A549 (cell line): ENCODE data around the gene HERPUD2. TPM values are rescaled to one million over a fixed set of nuclear protein-coding genes. Genes with fewer than 3 reads are reported as not detected.

Experiments
- ATAC-seq, 2 experiments: fragments of 200-7000 bp in 1 of 2; fragments of >200 bp in 1 of 2; cut with Nextera tagmentation in 1 of 2; cut with Tn5 transposase in 1 of 2; 3 replicates each; pipeline versions ENCODE4 v1.8.0 to v1.9.1; 2018 to 2020; ENCODE audit warnings: mild to moderate bottlenecking in 1 of 2, moderate library complexity in 1 of 2
- CTCF ChIA-PET: fragments of 300-600 bp; sonication (Branson Sonifier 250); formaldehyde crosslinking; extraction: SDS; loops from one replicate; lab custom pipeline; 2021; ENCODE audit warnings: antibody characterized with exemption, inconsistent platforms; lab: Yijun Ruan, JAX
- POLR2A ChIA-PET: fragments of 350-600 bp; formaldehyde crosslinking; extraction: SDS; loops from one replicate; lab custom pipeline; 2021; ENCODE audit warnings: antibody characterized with exemption, inconsistent platforms; lab: Yijun Ruan, JAX
- DNase-seq, 2 experiments: peaks; one replicate each; pipeline versions ENCODE4 v3.0.0 to v3.0.0-alpha.2; 2011 to 2016; ENCODE audit warnings: low read depth in 1 of 2, low spot score in 1 of 2
- FAIRE-seq: peaks from 2 replicates; lab custom pipeline; 2011; peaks lifted over from hg19 to GRCh38; lab: Jason Lieb, UNC
- H3K27ac ChIP-seq, 2 experiments: fragments of >200 bp; sonication (Bioruptor Twin); formaldehyde crosslinking; 3 replicates each; pipeline ENCODE4 v1.5.1; 2016 to 2017
- H3K4me1 ChIP-seq: fragments of >200 bp; sonication (Bioruptor Twin); formaldehyde crosslinking; 3 replicates; pipeline ENCODE4 v1.6.1; 2016
- H3K4me2 ChIP-seq: fragments of >200 bp; sonication (Bioruptor Twin); formaldehyde crosslinking; 3 replicates; pipeline ENCODE4 v1.6.1; 2016
- H3K4me3 ChIP-seq: fragments of >200 bp; sonication (Bioruptor Twin); formaldehyde crosslinking; 3 replicates; pipeline ENCODE4 v1.5.1; 2016
- H3K9me3 ChIP-seq: fragments of >200 bp; sonication (Bioruptor Twin); formaldehyde crosslinking; 3 replicates; pipeline ENCODE4 v1.6.1; 2016
- CBX8 ChIP-seq: fragments of 200-600 bp; sonication (generic); IDR thresholded peaks from 2 replicates; pipeline ENCODE4 v1.6.1; 2016
- CEBPB ChIP-seq, 2 experiments: fragments of >200 bp in 1 of 2; sonication (Bioruptor Twin) in 1 of 2; formaldehyde crosslinking in 1 of 2; IDR thresholded peaks; 2 replicates each; pipeline ENCODE4 v1.6.1; 2012 to 2016
- CHD2 ChIP-seq: fragments of 150-350 bp; IDR thresholded peaks from 2 replicates; pipeline ENCODE4 v1.6.1; 2014; ENCODE audit warnings: low read length; ENCODE audit not compliant: partially characterized antibody
- CHD4 ChIP-seq: fragments of 200-600 bp; sonication (generic); IDR thresholded peaks from 2 replicates; pipeline ENCODE4 v1.6.1; 2016; ENCODE audit warnings: antibody characterized with exemption, mild to moderate bottlenecking, borderline replicate concordance
- FOSB ChIP-seq: fragments of 250-450 bp; sonication (Bioruptor Pico); IDR thresholded peaks from 2 replicates; pipeline ENCODE4 v1.5.0; 2020; ENCODE audit warnings: mild to moderate bottlenecking, moderate library complexity
- GATA3 ChIP-seq: IDR thresholded peaks from 2 replicates; pipeline ENCODE4 v1.6.1; 2012; ENCODE audit warnings: borderline replicate concordance
- HDAC2 ChIP-seq: fragments of 200-600 bp; sonication (generic); IDR thresholded peaks from 2 replicates; pipeline ENCODE4 v1.6.1; 2016
- HOXA7 ChIP-seq: fragments of 250-450 bp; sonication (Bioruptor Pico); IDR thresholded peaks from 2 replicates; pipeline ENCODE4 v1.5.0; 2020; ENCODE audit warnings: mild to moderate bottlenecking, moderate library complexity
- JUN ChIP-seq, 2 experiments: fragments of >200 bp; sonication (Bioruptor Twin); formaldehyde crosslinking; IDR thresholded peaks; 2 replicates in 1 of 2; 3 replicates in 1 of 2; pipeline ENCODE4 v1.6.1; 2016 to 2017
- JUNB ChIP-seq: fragments of >200 bp; sonication (Bioruptor Twin); formaldehyde crosslinking; IDR thresholded peaks from 2 replicates; pipeline ENCODE4 v1.6.1; 2016
- KDM1A ChIP-seq: fragments of 200-600 bp; sonication (generic); IDR thresholded peaks from 2 replicates; pipeline ENCODE4 v1.6.1; 2016; ENCODE audit warnings: low read depth, mild to moderate bottlenecking
- KDM5A ChIP-seq: fragments of 200-600 bp; sonication (generic); IDR thresholded peaks from 2 replicates; pipeline ENCODE4 v1.6.1; 2016; ENCODE audit warnings: antibody characterized with exemption, mild to moderate bottlenecking
- MAX ChIP-seq: IDR thresholded peaks from 2 replicates; pipeline ENCODE4 v1.6.1; 2012
- NPAS2 ChIP-seq: fragments of 250-450 bp; sonication (Bioruptor Pico); IDR thresholded peaks from 2 replicates; pipeline ENCODE4 v1.8.0; 2022; ENCODE audit warnings: mild to moderate bottlenecking, moderate library complexity, borderline replicate concordance
- NR3C1 ChIP-seq: fragments of >200 bp; sonication (Bioruptor Twin); formaldehyde crosslinking; IDR thresholded peaks from 3 replicates; pipeline ENCODE4 v1.6.1; 2017
- PHF8 ChIP-seq: fragments of 200-600 bp; sonication (generic); IDR thresholded peaks from 2 replicates; pipeline ENCODE4 v1.6.1; 2016; ENCODE audit warnings: low read depth, mild to moderate bottlenecking, antibody characterized with exemption, moderate library complexity, borderline replicate concordance
- POLR2AphosphoS2 ChIP-seq: conservative IDR thresholded peaks from 2 replicates; pipeline ENCODE4 v1.6.1; 2012; ENCODE audit warnings: low read length, improper control_type of control experiment, inconsistent platforms
- TFCP2L1 ChIP-seq: fragments of 250-450 bp; sonication (Bioruptor Pico); IDR thresholded peaks from 2 replicates; pipeline ENCODE4 v1.5.0; 2021; ENCODE audit warnings: mild to moderate bottlenecking
- TP53 ChIP-seq: fragments of 250-450 bp; sonication (Bioruptor Pico); IDR thresholded peaks from 2 replicates; pipeline ENCODE4 v1.5.0; 2021; ENCODE audit warnings: mild to moderate bottlenecking, moderate library complexity
- ZC3H11A ChIP-seq: fragments of 450-650 bp; IDR thresholded peaks from 2 replicates; pipeline ENCODE4 v1.6.1; 2014; ENCODE audit warnings: antibody characterized with exemption, mild to moderate bottlenecking
- ZFP36 ChIP-seq: fragments of 450-650 bp; IDR thresholded peaks from 2 replicates; pipeline ENCODE4 v1.6.1; 2014; ENCODE audit warnings: borderline replicate concordance; ENCODE audit not compliant: partially characterized antibody
- ZNF302 ChIP-seq: fragments of 250-450 bp; sonication (Bioruptor Pico); IDR thresholded peaks from 2 replicates; pipeline ENCODE4 v1.9.0; 2021; ENCODE audit warnings: inconsistent platforms, mild to moderate bottlenecking, moderate library complexity
- ZSCAN20 ChIP-seq: fragments of 250-450 bp; sonication (Bioruptor Pico); IDR thresholded peaks from 2 replicates; pipeline ENCODE4 v1.8.0; 2022; ENCODE audit warnings: mild to moderate bottlenecking, moderate library complexity
- WGBS: methylation state at CpG from one replicate; pipeline ENCODE4 v1.1.6; 2017; ENCODE audit errors: missing lambda C conversion rate; 5-methylcytosine and 5-hydroxymethylcytosine counted together
- polyA plus RNA-seq, 4 experiments: library from polyadenylated mRNA; depleted of rRNA in 3 of 4; stranded (reverse); fragments of >200 nt; fragmentation: RNase III in 1 of 4; extraction: RNeasy Plus Mini Kit Qiagen cat#74134 plus additional on column Dnase treatment in 1 of 4; gene quantifications; 2 replicates in 3 of 4; 3 replicates in 1 of 4; pipeline ENCODE4 v1.2.3, GENCODE V29; 2011 to 2017
- TF ChIP-seq, protein P1 (sequence below): IDR thresholded peaks from 2 replicates; pipeline ENCODE4 v1.6.1; 2012
- TF ChIP-seq, protein P2 (sequence below): fragments of >200 bp; sonication (Bioruptor Twin); formaldehyde crosslinking; IDR thresholded peaks from 3 replicates; pipeline ENCODE4 v1.5.1; 2016
- TF ChIP-seq, protein P3 (sequence below): fragments of >200 bp; sonication (Bioruptor Twin); formaldehyde crosslinking; IDR thresholded peaks from 3 replicates; pipeline ENCODE4 v1.6.1; 2016
- TF ChIP-seq, protein P4 (sequence below): fragments of 450-650 bp; IDR thresholded peaks from 2 replicates; pipeline ENCODE4 v1.6.1; 2014; ENCODE audit warnings: antibody characterized with exemption

HERPUD2 gene
- polyA plus RNA-seq, 2 of the 4 experiments (the other 2 are of a cell fraction): 13.2 to 34.8 TPM

DNA sequence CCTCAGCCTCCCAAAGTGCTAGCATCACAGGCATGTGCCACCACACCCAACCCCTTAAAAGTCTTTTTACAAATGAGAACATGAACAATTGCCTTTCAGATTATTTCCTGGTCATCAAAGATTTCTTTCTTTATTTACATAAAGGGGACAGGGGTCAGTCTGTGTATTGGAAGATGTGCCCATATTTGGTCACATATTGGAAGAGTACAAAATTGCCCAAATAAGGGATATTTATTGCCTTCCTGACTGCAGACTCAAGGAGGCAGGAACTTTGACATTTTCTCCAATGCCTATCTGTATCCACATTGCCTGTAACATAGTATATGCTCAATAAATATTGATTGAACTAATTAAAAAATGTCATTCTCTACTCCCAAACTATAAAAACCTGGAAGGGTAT lies 25.9 kb upstream of the HERPUD2 start:
- Histone ChIP-seq H3K9me3 (no peaks in the 10 kb centered on the region), H3K27ac (no peak overlapping the region), H3K4me3 (no peak overlapping the region)
- POLR2A ChIA-PET: no interaction called here
- CTCF ChIA-PET: interaction anchor here (0.7 to 1.9 kb wide), 3 partner anchors 10 to 186 kb away, joined by 3 to 8 read pairs (median 5); no protein-coding TSS in a partner anchor
- no peak for TF ChIP-seq ZSCAN20 (CRISPR knock-in tag)
- no peak for TF ChIP-seq TFCP2L1 (CRISPR knock-in tag)
- no peak for TF ChIP-seq KDM1A
- TF ChIP-seq CBX8: no peak
- TF ChIP-seq, all 56 proteins: peak for 0
- no peak for ATAC-seq
- Histone ChIP-seq H3K4me1 (peaks cover 19% of the 10 kb centered on the region; the same call in 2 of the 3 replicates), H3K4me2 (no peak overlapping the region)
- no peak for DNase-seq
- FAIRE-seq: no peak

DNA sequence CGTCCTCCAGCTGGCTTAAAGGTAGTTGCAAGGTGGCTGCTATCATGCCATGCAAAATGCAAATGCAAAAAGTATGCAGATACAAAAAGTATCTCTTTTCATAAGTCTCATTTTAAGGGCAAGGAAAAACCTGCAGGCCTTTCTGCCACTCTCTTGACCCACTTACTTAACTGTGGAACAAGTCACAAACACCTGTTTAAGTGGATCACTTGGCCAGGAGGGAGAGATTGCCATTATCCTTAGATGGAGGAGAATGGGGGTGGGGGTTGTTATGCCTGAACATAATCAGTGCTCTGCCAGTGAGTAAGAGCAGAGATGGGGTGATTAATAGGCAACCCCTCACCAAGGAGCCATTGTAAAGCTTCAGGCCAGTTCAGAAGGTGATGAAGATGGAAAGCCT lies 25.1 kb upstream of the HERPUD2 start:
- Histone ChIP-seq H3K9me3 (no peaks in the 10 kb centered on the region), H3K27ac (no peak overlapping the region), H3K4me1 (peaks cover 19% of the 10 kb centered on the region; the same call in 2 of the 3 replicates), H3K4me2 (no peak overlapping the region), H3K4me3 (no peak overlapping the region)
- WGBS: 85% methylated on average over 1 of the region's 1 CpG
- no peak for FAIRE-seq
- CTCF ChIA-PET: interaction anchor here (1.6 to 1.9 kb wide), 2 partner anchors 10 to 187 kb away, joined by 5 to 8 read pairs; no protein-coding TSS in a partner anchor
- TF ChIP-seq GATA3 (no peak), TP53 (CRISPR knock-in tag) (no peak), CBX8 (no peak), MAX (no peak), NPAS2 (CRISPR knock-in tag) (no peak), ZSCAN20 (CRISPR knock-in tag) (no peak), JUNB (no peak), JUN (IDR thresholded peaks at IDR 0.05) (no peak), ZFP36 (no peak), PHF8 (no peak), KDM5A (no peak)
- TF ChIP-seq, protein P1, sequence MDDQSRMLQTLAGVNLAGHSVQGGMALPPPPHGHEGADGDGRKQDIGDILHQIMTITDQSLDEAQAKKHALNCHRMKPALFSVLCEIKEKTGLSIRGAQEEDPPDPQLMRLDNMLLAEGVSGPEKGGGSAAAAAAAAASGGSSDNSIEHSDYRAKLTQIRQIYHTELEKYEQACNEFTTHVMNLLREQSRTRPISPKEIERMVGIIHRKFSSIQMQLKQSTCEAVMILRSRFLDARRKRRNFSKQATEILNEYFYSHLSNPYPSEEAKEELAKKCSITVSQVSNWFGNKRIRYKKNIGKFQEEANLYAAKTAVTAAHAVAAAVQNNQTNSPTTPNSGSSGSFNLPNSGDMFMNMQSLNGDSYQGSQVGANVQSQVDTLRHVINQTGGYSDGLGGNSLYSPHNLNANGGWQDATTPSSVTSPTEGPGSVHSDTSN: no peak
- no peak for ATAC-seq
- no peak for DNase-seq
- POLR2A ChIA-PET: no interaction called here

DNA sequence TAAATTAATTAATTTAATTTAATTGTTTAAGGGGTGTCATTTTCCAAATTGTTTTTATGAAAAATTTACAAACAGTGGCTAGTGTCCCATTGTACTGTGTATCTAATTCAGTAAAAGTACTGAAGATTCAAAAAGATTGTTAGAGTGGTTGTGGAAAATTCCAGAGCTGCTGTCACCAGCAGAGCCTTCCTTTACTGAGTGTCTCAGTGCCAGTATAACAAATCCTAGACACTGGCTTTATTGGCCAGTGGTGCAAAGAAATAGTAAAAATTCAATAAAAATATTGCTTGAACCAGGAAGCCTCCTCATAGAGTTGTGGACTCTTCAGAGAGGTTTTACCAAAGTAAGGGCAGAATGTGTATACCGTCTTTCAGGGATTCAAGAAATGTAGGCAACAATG lies 23.1 kb upstream of the HERPUD2 start:
- no peak for DNase-seq
- ChIA-PET POLR2A (no interaction called here), CTCF (interaction anchor here (1.2 to 1.8 kb wide), 2 partner anchors 9 to 189 kb away, joined by 4 to 6 read pairs; no protein-coding TSS in a partner anchor)
- no peak for FAIRE-seq
- Histone ChIP-seq H3K4me3 (no peak overlapping the region), H3K4me1 (peaks cover 19% of the 10 kb centered on the region; the same call in 2 of the 3 replicates), H3K4me2 (no peak overlapping the region), H3K9me3 (no peaks in the 10 kb centered on the region), H3K27ac (no peak overlapping the region)
- TF ChIP-seq HOXA7 (no peak), NR3C1 (no peak), CBX8 (no peak), CEBPB (IDR thresholded peaks at IDR 0.05) (no peak), TP53 (CRISPR knock-in tag) (no peak), ZC3H11A (no peak), TFCP2L1 (CRISPR knock-in tag) (no peak), CHD2 (no peak), PHF8 (no peak), POLR2AphosphoS2 (no peak), ZNF302 (CRISPR knock-in tag) (no peak), HDAC2 (no peak), CHD4 (no peak), FOSB (no peak)
- TF ChIP-seq, protein P2, sequence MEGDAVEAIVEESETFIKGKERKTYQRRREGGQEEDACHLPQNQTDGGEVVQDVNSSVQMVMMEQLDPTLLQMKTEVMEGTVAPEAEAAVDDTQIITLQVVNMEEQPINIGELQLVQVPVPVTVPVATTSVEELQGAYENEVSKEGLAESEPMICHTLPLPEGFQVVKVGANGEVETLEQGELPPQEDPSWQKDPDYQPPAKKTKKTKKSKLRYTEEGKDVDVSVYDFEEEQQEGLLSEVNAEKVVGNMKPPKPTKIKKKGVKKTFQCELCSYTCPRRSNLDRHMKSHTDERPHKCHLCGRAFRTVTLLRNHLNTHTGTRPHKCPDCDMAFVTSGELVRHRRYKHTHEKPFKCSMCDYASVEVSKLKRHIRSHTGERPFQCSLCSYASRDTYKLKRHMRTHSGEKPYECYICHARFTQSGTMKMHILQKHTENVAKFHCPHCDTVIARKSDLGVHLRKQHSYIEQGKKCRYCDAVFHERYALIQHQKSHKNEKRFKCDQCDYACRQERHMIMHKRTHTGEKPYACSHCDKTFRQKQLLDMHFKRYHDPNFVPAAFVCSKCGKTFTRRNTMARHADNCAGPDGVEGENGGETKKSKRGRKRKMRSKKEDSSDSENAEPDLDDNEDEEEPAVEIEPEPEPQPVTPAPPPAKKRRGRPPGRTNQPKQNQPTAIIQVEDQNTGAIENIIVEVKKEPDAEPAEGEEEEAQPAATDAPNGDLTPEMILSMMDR: no peak
- TF ChIP-seq, protein P3, sequence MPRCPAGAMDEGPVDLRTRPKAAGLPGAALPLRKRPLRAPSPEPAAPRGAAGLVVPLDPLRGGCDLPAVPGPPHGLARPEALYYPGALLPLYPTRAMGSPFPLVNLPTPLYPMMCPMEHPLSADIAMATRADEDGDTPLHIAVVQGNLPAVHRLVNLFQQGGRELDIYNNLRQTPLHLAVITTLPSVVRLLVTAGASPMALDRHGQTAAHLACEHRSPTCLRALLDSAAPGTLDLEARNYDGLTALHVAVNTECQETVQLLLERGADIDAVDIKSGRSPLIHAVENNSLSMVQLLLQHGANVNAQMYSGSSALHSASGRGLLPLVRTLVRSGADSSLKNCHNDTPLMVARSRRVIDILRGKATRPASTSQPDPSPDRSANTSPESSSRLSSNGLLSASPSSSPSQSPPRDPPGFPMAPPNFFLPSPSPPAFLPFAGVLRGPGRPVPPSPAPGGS: no peak
- TF ChIP-seq, protein P4, sequence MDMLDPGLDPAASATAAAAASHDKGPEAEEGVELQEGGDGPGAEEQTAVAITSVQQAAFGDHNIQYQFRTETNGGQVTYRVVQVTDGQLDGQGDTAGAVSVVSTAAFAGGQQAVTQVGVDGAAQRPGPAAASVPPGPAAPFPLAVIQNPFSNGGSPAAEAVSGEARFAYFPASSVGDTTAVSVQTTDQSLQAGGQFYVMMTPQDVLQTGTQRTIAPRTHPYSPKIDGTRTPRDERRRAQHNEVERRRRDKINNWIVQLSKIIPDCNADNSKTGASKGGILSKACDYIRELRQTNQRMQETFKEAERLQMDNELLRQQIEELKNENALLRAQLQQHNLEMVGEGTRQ: no peak
- no peak for ATAC-seq
- WGBS: 100% methylated on average over 1 of the region's 1 CpG
